Lower lobe of right lung (tissue), 2 donors: ENCODE data around the gene MRPL20. TPM values are rescaled to one million over a fixed set of nuclear protein-coding genes. Genes with fewer than 3 reads are reported as not detected.
"Not testable (repeated sequence)": the region's sequence is repeated elsewhere in the genome, so short reads cannot be mapped to it uniquely, and the experiment has no call there.

ENCODE experiments used
- ATAC-seq, 2 donors: fragments of 200-7000 bp; cut with Tn5 transposase; one replicate each; pipeline ENCODE4 v1.9.1; 2020 to 2022; ENCODE audit warnings: mild to moderate bottlenecking in 2 of 2, moderate library complexity in 2 of 2
- DNase-seq: peaks from one replicate; pipeline ENCODE4 v3.0.0-alpha.2; 2020
- H3K27ac ChIP-seq: fragments of 200-600 bp; one replicate; pipeline ENCODE4 v1.8.0; 2022
- H3K27me3 ChIP-seq: fragments of 200-600 bp; one replicate; pipeline ENCODE4 v1.8.0; 2022; ENCODE audit warnings: low read depth
- H3K36me3 ChIP-seq: fragments of 200-600 bp; one replicate; pipeline ENCODE4 v1.8.0; 2022; ENCODE audit warnings: mild to moderate bottlenecking
- H3K4me1 ChIP-seq: fragments of 200-600 bp; one replicate; pipeline ENCODE4 v1.8.0; 2022
- H3K4me3 ChIP-seq: fragments of 200-600 bp; one replicate; pipeline ENCODE4 v1.8.0; 2022; ENCODE audit warnings: mild to moderate bottlenecking
- H3K9me3 ChIP-seq: fragments of 200-600 bp; one replicate; pipeline ENCODE4 v1.8.0; 2022
- CTCF ChIP-seq: fragments of 200-600 bp; IDR thresholded peaks from one replicate; pipeline ENCODE4 v1.8.0; 2022; ENCODE audit warnings: antibody characterized with exemption, mild to moderate bottlenecking
- intact Hi-C: fragments of 100-400 bp; cut with DNase I; formaldehyde crosslinking; loops from one replicate; pipeline ENCODE4 v1.11.0; 2022
- total RNA-seq: library from RNA; stranded (reverse); fragmentation: NEBNext Ultra II Directional; extraction: Animal tissue kit (Norgen Biotek cat#: 25700); gene quantifications from one replicate; pipeline ENCODE4 v1.2.1, GENCODE V29; 2021
- donor health status: DM: no; HTN: yes; CAD: no; lungs with severe emphysema.

Gene MRPL20
- total RNA-seq, 1 donor from 2014 or later, result 79.8 TPM

GRCh38 chr1:1420654-1421141, 13.6 kb upstream of the MRPL20 start:
- Histone ChIP-seq H3K36me3 (no peaks in the 10 kb centered on the region), H3K27me3 (no peaks in the 10 kb centered on the region), H3K9me3 (no peaks in the 10 kb centered on the region), H3K27ac (peak overlapping the region; percentile 81), H3K4me3 (peak overlapping the region; percentile 48), H3K4me1 (peaks cover 14% of the 10 kb centered on the region)
- peak; percentile 46 for DNase-seq
- intact Hi-C loops, result no loop called here
- no peak for TF ChIP-seq CTCF
- ATAC-seq, result peak; percentile 29 to 57

DNA sequence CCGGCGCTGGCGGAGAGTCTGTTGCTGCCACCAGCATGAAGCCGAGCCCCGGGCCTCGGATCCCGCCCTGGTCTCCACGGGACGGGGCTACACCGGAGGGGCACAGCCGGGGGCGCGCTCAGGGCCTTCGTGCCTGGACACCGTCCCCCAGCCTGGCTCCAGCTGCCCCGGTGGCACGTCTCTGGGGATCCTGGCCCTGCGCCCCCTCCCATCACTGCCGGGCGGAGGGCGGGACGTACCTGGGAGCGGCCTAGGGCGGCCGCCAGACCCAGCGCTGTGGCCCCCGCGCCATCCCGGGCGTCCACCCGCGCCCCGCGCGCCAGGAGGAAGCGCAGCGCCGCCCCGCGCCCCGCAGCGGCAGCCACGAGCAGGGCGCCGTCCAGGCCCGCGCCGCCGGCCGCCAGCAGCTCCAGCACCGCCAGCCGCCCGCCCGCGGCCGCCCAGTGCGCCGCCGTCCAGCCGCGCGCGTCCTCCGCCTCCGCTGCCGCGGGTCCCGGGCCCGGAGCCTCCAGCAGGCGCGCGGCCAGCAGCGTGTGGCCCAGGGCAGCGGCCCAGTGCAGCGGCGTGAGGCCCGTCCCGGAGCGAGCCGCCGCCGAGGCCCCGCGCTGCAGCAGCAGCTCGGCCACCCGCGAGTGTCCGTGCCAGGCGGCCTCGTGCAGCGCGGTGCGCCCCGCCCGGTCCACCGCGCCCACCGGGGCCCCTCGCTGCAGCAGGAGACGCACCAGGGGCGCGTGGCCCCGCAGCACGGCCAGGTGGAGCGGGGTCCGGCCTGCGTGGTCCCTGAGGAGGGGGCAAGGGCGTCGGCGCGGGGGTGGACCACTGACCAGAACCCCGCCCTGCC, 12.9 kb upstream of the MRPL20 start:
- H3K27ac ChIP-seq, result peak overlapping the region; percentile 81
- ATAC-seq (peak; percentile 59 to 71), DNase-seq (peak; percentile 48)
- peak overlapping the region; percentile 51 for H3K4me3 ChIP-seq
- H3K36me3 ChIP-seq, result no peaks in the 10 kb centered on the region
- H3K4me1 ChIP-seq, result peaks cover 14% of the 10 kb centered on the region
- intact Hi-C loops, result no loop called here
- TF ChIP-seq CTCF, result no peak
- no peaks in the 10 kb centered on the region for H3K9me3 ChIP-seq
- H3K27me3 ChIP-seq, result no peaks in the 10 kb centered on the region

GRCh38 chr1:1419363-1419812, 12.3 kb upstream of the MRPL20 start:
- no peak for TF ChIP-seq CTCF
- no peaks in the 10 kb centered on the region for H3K27me3 ChIP-seq
- peak overlapping the region; percentile 72 for H3K27ac ChIP-seq
- ATAC-seq (peak; percentile 3 to 41), DNase-seq (no peak)
- H3K36me3 ChIP-seq, result no peaks in the 10 kb centered on the region
- H3K9me3 ChIP-seq, result no peaks in the 10 kb centered on the region
- H3K4me1 ChIP-seq, result peaks cover 14% of the 10 kb centered on the region
- intact Hi-C loops, result no loop called here
- peak overlapping the region; percentile 51 for H3K4me3 ChIP-seq

DNA sequence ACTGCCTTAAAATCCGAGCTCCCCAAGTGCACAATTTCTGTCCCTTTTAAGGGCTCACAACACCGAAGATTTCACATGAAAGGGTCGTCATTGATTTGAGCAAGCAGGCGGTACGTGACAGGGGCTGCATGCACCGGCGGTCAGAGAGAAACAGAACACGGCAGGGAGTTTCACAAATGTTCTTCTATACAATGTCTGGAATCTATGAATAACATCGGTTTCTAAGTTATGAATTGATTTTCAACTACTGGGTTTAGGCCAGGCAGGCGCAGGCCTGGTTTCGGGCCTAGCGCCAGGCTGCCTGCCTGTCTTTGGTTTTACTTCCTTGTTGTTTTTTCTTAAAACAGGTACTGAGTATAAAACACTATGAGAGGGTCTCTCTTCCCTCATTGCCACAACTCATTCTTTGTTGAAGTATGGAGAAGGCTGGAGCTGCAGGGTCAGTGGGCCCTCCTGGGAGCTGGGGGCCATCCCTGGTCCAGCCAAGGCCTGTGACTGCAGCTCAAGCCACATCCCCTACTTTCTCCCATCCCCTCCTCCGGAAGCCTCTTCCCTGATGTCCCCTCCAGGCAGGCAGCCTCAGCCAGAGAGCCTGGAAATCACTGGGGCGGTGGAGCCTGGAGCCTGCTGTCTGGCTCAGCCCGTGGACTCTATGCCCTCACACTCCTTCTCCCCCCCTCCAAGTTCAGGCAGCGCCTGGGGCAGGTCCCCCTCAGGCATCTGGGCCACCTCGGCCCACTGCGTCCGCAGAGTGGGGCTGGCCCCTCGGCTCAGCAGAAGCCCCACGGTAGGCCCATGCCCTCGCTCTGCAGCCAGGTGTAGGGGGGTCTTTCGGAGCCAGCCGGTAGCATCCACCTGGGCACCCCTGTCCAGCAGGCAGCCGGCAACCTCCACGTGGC, 11.6 kb upstream of the MRPL20 start:
- peak overlapping the region; percentile 72 for H3K27ac ChIP-seq
- peaks cover 14% of the 10 kb centered on the region for H3K4me1 ChIP-seq
- ATAC-seq (no peak), DNase-seq (no peak)
- no peaks in the 10 kb centered on the region for H3K9me3 ChIP-seq
- intact Hi-C loops, result no loop called here
- no peaks in the 10 kb centered on the region for H3K27me3 ChIP-seq
- H3K4me3 ChIP-seq, result peak overlapping the region; percentile 51
- H3K36me3 ChIP-seq, result no peaks in the 10 kb centered on the region
- TF ChIP-seq CTCF, result no peak

- ATAC-seq, intact Hi-C loops, DNase-seq, H3K4me3 ChIP-seq, H3K36me3 ChIP-seq, H3K27me3 ChIP-seq, H3K27ac ChIP-seq, H3K9me3 ChIP-seq: not testable (repeated sequence)
- H3K4me1 ChIP-seq, result peaks cover 14% of the 10 kb centered on the region
Measured at GRCh38 chr1:1417825-1418463, 10.9 kb upstream of the MRPL20 start.

GRCh38 chr1:1417396-1417795, 10.3 kb upstream of the MRPL20 start:
- ATAC-seq, H3K9me3 ChIP-seq, H3K27ac ChIP-seq, H3K36me3 ChIP-seq, H3K4me3 ChIP-seq, DNase-seq, intact Hi-C loops, H3K27me3 ChIP-seq: not testable (repeated sequence)
- peaks cover 14% of the 10 kb centered on the region for H3K4me1 ChIP-seq
